Stomach smooth muscle (tissue), 2 donors: ENCODE measurements around the gene SLC25A2.

ENCODE experiments used
- H3K27ac ChIP-seq: one replicate; pipeline ENCODE4 v1.7.0; 2013; ENCODE audit warnings: mild to moderate bottlenecking, low read length, inconsistent platforms
- H3K27me3 ChIP-seq, 2 donors: one replicate each; pipeline ENCODE4 v1.7.0; 2013; ENCODE audit warnings: low read length in 2 of 2; ENCODE audit not compliant: insufficient read depth in 2 of 2, control insufficient read depth in 1 of 2
- H3K36me3 ChIP-seq, 2 donors: one replicate each; pipeline ENCODE4 v1.7.0; 2013; ENCODE audit warnings: low read length in 2 of 2; ENCODE audit not compliant: control insufficient read depth in 2 of 2, insufficient read depth in 2 of 2
- H3K4me1 ChIP-seq: one replicate; pipeline ENCODE4 v1.7.0; 2013; ENCODE audit warnings: low read length; ENCODE audit not compliant: control insufficient read depth, insufficient read depth
- H3K4me3 ChIP-seq, 2 donors: one replicate each; pipeline ENCODE4 v1.7.0; 2013; ENCODE audit warnings: low read length in 2 of 2
- H3K9ac ChIP-seq, 2 donors: one replicate each; pipeline ENCODE4 v1.7.0; 2013; ENCODE audit warnings: low read length in 2 of 2, mild to moderate bottlenecking in 1 of 2
- H3K9me3 ChIP-seq, 2 donors: one replicate each; pipeline ENCODE4 v1.7.0; 2013; ENCODE audit warnings: low read length in 2 of 2; ENCODE audit not compliant: control insufficient read depth in 2 of 2
- donor health status: healthy.
- donor health status: Pancreatic carcinoma.

The SLC25A2 gene

GRCh38 chr5:141306630-141307029 is 2.8 kb upstream of the SLC25A2 start:
- no peak overlapping the region for H3K4me3 ChIP-seq
- no peak overlapping the region for H3K27ac ChIP-seq
- peaks cover 30 to 64% of the 10 kb centered on the region in 2 donors for H3K9me3 ChIP-seq
- H3K36me3 ChIP-seq: peaks cover 0 to 2% of the 10 kb centered on the region in 2 donors
- H3K4me1 ChIP-seq: no peaks in the 10 kb centered on the region
- H3K27me3 ChIP-seq: no peaks in the 10 kb centered on the region
- no peak overlapping the region for H3K9ac ChIP-seq

GRCh38 chr5:141298376-141298775 is 5.5 kb downstream of the SLC25A2 start:
- Histone ChIP-seq H3K4me3 (no peak overlapping the region), H3K9me3 (peaks cover 29 to 52% of the 10 kb centered on the region in 2 donors), H3K27me3 (no peaks in the 10 kb centered on the region), H3K27ac (no peak overlapping the region), H3K36me3 (peaks cover 0 to 3% of the 10 kb centered on the region in 2 donors), H3K9ac (no peak overlapping the region), H3K4me1 (no peaks in the 10 kb centered on the region)

- H3K4me3 ChIP-seq: no peak overlapping the region
- no peaks in the 10 kb centered on the region for H3K4me1 ChIP-seq
- H3K27me3 ChIP-seq: no peaks in the 10 kb centered on the region
- H3K9ac ChIP-seq: no peak overlapping the region
- H3K36me3 ChIP-seq: peaks cover 0 to 2% of the 10 kb centered on the region in 2 donors
- no peak overlapping the region for H3K27ac ChIP-seq
- peaks cover 45 to 52% of the 10 kb centered on the region in 2 donors for H3K9me3 ChIP-seq
Measured at GRCh38 chr5:141272906-141273305, 30.9 kb downstream of the SLC25A2 start.

- Histone ChIP-seq H3K36me3 (no peaks in the 10 kb centered on the region), H3K4me3 (peak overlapping the region in 1 of 2 donors; percentile 34), H3K9me3 (peaks cover 60 to 63% of the 10 kb centered on the region in 2 donors)
Measured at GRCh38 chr5:141269195-141269594, 34.7 kb downstream of the SLC25A2 start.

DNA sequence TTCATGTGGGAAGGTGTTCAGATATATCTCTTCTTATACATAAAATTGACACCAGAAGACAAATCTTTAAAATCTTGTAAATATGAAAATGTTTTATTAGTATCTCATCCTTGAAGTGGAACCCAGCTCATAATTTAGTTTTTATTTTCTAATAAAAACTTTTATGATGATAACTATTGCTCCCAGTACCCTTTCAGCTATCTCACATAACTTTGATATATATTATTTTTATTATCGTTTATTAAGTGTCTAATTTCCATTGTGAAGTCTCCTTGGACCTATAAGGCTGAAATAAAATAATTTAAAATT is 42.7 kb downstream of the SLC25A2 start:
- H3K27ac ChIP-seq: no peak overlapping the region
- peaks cover 0 to 3% of the 10 kb centered on the region in 2 donors for H3K36me3 ChIP-seq

More at GRCh38 chr5:141269195-141269594, 34.7 kb downstream of the SLC25A2 start:
- Histone ChIP-seq H3K9ac (no peak overlapping the region), H3K27ac (no peak overlapping the region), H3K27me3 (no peaks in the 10 kb centered on the region), H3K4me1 (no peaks in the 10 kb centered on the region)

DNA sequence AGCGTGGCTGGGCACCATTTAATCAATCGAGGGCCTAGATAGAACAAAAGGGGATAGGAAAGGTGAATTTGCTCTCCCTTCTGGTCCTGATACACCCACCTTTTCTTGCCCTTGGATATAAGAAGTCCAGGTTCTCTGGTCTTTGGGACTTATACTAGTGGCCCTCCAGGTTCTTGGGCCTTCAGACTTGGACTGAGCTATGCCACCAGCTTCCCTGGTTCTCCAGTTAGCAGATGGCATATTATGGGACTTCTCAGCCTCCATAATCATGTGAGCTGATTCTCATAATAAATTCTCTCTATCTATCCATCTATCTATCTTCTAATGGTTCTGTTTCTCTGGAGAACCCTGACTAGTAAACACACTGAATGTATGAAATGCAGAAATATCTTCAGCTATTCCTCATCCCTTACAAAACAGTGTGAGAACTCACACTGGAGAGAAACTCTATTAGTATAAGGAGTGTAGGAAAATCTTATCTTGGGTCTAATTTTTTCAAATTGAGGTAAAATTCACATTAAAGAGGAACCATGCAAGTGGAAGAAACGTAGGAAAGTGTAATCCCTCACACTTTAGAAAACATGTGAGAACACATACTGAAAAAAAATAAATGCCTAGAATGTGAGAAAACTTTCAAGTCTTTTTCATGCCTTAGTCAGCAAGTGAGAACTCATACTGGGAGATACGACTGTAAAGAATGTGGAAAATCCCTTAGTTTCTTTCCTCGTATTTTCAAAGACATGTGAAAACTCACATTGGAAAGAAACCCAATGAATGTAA is 43.2 kb downstream of the SLC25A2 start:
- Histone ChIP-seq H3K27me3 (no peaks in the 10 kb centered on the region), H3K4me3 (peak overlapping the region in 1 of 2 donors; percentile 27), H3K9ac (no peak overlapping the region)

More for the DNA sequence above, 42.7 kb downstream of the SLC25A2 start:
- no peaks in the 10 kb centered on the region for H3K4me1 ChIP-seq
- peaks cover 58 to 67% of the 10 kb centered on the region in 2 donors for H3K9me3 ChIP-seq
- no peaks in the 10 kb centered on the region for H3K27me3 ChIP-seq
- no peak overlapping the region for H3K4me3 ChIP-seq
- H3K9ac ChIP-seq: no peak overlapping the region

DNA sequence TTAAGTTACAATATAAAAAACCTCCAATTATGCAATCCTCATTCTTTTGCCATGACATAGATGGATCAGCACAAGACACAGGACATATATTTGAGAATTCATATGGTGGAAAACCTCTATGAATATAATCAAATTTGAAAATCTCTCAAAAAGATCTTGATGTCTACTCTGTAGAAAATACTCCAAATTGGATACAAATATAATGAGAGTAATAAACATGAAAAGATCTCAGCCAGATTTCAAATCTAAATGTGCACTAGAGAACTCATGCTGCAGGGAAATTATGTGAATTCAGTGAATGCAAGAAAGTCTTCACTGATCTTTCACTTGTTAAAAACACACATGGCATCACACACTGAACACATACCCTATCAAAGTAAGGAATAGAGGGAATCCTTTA is 44.9 kb downstream of the SLC25A2 start:
- no peak overlapping the region for H3K9ac ChIP-seq

More for the DNA sequence above, 43.2 kb downstream of the SLC25A2 start:
- Histone ChIP-seq H3K27ac (no peak overlapping the region), H3K36me3 (peaks cover 0 to 3% of the 10 kb centered on the region in 2 donors), H3K4me1 (no peaks in the 10 kb centered on the region), H3K9me3 (peaks cover 55 to 67% of the 10 kb centered on the region in 2 donors)

GRCh38 chr5:141258464-141258863 is 45.4 kb downstream of the SLC25A2 start:
- no peaks in the 10 kb centered on the region for H3K4me1 ChIP-seq
- H3K27me3 ChIP-seq: no peaks in the 10 kb centered on the region
- H3K36me3 ChIP-seq: peaks cover 0 to 3% of the 10 kb centered on the region in 2 donors
- no peak overlapping the region for H3K9ac ChIP-seq
- H3K4me3 ChIP-seq: no peak overlapping the region
- H3K9me3 ChIP-seq: peaks cover 58 to 69% of the 10 kb centered on the region in 2 donors
- H3K27ac ChIP-seq: no peak overlapping the region

More for the DNA sequence above, 44.9 kb downstream of the SLC25A2 start:
- Histone ChIP-seq H3K4me1 (no peaks in the 10 kb centered on the region), H3K27me3 (no peaks in the 10 kb centered on the region), H3K4me3 (peak overlapping the region in 1 of 2 donors; percentile 34), H3K27ac (no peak overlapping the region), H3K36me3 (peaks cover 0 to 3% of the 10 kb centered on the region in 2 donors), H3K9me3 (peaks cover 56 to 68% of the 10 kb centered on the region in 2 donors)
